Activated CD8-positive, alpha-beta memory T cell treated with anti-CD3 and anti-CD28 coated beads, Interleukin-2, amount 50 U/mL, for 1 hour (primary cell): ENCODE data around the gene SLC29A2.

Experiments used
- DNase-seq: peaks from one replicate; pipeline ENCODE4 v3.0.0-alpha.2; 2020; ENCODE audit errors: extremely low read depth

SLC29A2 gene

DNA sequence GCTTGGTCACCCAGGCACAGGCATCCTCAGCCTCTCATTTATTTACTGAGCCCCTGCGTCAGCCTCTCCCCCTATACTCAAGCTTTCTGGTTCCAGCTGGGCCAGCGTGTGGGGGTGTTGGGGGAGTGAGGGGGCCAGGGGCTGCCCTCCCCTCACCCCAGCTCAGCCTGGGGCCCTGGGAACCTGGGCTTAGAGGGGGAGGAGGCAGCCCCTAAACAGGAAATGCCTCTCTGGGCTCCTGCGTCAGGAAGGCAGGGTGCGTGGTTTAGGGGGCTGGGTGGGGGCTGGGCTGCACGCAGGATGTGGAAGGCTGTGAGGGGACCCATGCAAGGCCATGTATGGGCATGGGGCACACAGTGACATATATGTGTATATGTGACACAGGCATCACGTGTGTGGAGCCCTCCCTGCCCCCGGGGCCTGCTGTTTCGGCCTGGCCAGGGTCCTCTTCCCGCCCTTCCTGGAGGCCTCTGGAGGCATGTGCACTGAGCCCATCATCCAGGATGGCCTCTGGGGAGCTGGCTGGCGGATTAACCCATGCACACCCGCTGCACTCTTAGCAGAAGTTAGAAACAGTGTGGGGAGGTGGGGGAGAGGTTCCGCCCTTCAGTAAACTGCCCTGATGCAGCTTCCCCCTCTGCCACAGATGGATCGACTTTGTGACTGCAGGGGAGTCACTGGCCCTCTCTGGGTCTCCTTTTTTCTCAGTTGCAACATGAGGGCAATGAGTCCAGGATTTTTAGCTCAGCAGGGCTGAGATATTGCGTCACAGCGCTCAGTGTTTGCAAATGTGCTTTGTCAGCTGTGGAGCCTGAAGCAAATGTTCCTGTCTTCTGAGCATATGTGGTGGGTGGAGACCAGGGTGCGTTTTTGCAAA is 53.6 kb downstream of the SLC29A2 start:
- DNase-seq = peak; percentile 76

- no peak for DNase-seq
Measured at GRCh38 chr11:66317322-66317722, 54.2 kb downstream of the SLC29A2 start.

GRCh38 chr11:66316849-66317251 is 54.7 kb downstream of the SLC29A2 start, which contains the start of gene CD248:
Gene CD248 (minus strand): TSS chr11:66317044. CDS start chr11:66317027, 17 bp downstream.
- DNase-seq = no peak

- DNase-seq = no peak
Measured at GRCh38 chr11:66315921-66316811, 55.4 kb downstream of the SLC29A2 start.

GRCh38 chr11:66315498-66315885 is 56.1 kb downstream of the SLC29A2 start:
- DNase-seq = no peak

DNA sequence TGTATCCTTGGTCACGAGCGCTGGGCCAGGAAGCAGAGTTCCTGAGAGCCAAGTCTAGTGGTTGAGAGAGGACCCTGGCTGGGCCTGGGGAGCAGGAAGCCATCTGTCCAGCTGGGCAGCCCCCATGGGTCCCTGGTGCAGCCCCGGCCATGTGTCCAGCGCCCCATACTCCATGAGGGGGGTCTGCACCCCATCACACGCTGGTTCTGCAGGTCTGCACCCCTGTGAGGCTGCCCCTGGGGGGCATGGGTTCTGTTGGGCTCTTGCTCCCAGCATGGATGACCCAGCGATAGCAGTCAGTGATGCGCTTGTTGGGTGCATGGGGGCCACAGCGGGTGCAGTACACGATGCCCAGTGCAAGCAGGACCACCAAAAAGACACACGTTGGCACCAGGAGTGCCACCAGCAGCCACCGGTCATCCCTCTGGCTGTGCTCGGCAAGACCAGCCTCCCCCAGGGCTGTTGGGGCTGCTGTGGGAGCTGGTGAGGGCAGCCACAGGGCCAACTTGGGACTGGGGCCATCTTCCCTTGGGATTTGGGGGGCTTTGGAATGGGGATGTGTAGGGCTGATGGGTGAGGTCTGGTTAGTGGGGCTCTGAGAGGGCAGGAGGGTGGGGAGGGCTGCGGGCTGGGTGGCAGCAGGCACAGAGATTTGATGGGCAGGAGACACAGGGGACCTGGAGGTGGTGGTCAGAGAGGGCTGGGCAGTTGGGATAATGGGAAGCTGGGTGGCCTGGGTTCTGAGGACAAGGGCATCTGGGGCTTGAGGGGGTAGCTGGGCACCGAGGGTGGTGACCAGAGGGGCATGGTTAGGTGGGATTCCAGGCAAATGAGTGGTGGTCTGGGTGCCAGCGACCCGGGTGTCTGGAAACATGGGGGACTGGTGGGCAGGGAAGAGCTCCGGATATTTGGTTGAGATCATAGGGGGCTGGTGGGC is 56.7 kb downstream of the SLC29A2 start:
- no peak for DNase-seq

DNA sequence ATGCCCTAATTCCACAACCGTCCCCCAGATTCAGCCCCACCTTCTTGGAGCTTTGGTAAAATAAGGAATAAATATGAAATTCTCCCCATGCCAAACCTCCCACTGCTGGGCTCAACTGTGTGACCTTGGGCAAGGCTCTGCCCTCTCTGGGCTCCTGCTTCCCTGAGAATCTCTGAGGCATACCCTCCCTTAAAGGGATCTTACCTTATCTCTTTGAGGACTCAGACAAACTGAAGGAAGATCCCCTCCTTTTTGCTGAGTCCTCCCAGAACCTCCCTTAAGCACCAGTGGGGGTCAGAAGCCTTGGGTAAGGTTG is 57.4 kb downstream of the SLC29A2 start:
- no peak for DNase-seq

DNA sequence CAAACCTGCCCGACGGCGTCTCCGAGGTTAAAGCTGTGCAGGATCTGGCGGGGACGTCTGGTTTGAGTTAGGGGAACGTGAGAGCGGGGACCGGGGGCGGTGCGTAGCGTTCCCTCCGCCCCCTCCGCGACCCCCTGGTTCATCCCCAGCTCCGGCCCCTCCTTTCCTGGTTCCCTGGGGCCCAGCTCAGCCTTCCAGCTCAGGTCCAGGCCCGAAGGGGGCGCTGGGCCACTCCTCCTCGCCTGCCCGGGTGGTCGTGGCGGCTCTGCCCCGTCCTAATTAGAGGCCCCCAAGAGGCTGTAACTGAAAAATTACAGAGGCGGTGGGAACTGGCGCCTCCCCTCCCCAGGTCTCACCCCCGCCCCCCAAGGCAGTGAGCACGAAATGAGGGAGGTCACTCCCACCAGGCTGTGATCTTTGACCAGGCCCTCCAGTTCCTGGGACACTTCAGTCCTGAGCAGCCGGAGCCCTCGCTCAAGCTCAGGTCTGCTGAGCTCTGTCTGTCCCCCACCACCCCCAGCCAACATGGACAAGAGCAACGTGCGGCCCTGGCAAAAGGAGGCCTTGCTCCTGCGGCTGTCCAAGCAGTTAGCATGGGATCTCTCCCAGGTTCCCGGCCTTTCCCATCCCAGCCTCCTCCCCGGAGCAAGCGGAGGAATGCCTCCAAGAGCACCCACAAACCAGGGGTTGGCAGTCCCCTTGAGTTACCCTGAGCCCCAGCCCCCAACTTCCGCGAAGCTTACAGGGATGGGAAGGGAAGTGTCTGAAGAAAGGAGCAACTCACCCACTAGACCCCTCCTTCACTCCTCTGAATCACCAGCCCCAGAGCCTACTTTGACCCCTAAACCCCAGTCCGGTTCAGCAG is 58.0 kb downstream of the SLC29A2 start:
- DNase-seq = no peak

GRCh38 chr11:66312549-66313320 is 58.8 kb downstream of the SLC29A2 start:
- DNase-seq = peak; percentile 99
